HG03097 (cell line): Measurements from ENCODE around the gene RAB4A.

Experiments
- ATAC-seq: cut with Tn5 transposase; IDR thresholded peaks from one replicate; pipeline ENCODE4 v1.9.1; 2021; ENCODE audit not compliant: unreplicated experiment, low FRiP score

RAB4A gene

DNA sequence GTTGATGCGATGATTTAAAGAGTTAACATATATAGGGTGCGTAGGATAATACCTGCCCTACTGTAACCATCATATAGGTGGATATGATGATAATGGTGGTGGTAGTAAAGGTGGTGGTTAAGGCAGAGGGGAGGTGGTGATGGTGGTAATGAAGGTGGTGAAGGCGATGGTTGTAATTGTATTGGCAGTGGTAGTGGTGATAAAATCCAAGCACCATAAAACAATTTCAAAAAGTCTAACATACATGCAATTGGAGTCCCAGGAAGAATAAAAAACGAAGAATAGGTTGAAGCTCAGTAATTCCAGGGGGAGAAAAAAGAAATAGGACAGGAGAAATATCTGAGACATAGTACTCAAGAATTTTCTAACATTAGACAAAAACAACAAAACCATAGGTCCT is 27.3 kb upstream of the RAB4A start:
- ATAC-seq, result no peak

- ATAC-seq, result no peak
Measured at GRCh38 chr1:229244091-229244490, 26.8 kb upstream of the RAB4A start.

GRCh38 chr1:229247871-229248270 is 23.0 kb upstream of the RAB4A start:
- no peak for ATAC-seq

DNA sequence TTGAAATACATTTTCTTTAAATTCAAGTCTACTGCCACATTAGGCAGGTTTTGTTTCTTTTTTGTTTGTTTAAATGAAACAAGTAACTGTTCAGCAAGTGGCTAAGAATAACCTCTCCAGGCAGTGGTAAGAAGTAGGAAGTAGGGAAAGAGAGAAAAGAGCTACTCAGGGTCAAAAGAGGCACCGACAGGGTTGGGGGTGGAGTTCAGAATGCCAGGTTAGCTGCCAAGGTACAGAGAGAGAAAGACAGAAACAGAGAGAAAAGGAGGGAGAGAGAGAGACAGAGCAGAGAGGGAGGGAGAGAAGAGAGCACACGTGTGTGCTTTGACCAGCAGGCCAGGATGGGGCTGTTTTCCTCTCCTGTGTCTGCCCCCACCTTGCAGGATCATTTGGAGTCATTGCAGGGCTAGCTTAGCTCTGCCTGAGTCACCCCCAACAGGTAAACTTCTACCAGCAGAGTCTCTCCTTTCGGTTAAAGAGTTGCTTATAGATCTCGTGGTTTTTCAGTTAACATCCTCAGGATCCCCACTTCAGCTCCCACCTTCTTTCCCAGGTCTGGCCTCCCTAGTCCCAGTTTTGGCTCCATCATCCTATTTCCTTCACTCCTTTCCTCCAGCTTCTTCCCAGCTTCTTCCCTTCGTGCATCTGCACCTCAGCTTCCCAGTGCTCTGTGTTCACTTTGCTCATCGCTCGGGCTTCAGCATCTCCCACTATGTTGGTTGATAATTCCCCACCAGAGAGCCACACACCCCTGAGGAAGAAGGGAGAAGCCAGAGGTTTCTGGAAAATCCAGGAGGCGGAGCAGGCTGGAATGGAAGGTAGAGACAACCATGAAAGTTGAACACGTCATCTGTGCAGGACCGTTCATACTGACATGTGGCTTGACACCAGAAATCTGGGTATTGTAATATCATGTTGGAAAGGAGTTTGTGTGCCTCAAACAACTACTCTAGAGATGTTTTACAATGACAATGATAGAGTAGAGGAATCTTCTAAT is 21.8 kb upstream of the RAB4A start:
- ATAC-seq, result no peak

DNA sequence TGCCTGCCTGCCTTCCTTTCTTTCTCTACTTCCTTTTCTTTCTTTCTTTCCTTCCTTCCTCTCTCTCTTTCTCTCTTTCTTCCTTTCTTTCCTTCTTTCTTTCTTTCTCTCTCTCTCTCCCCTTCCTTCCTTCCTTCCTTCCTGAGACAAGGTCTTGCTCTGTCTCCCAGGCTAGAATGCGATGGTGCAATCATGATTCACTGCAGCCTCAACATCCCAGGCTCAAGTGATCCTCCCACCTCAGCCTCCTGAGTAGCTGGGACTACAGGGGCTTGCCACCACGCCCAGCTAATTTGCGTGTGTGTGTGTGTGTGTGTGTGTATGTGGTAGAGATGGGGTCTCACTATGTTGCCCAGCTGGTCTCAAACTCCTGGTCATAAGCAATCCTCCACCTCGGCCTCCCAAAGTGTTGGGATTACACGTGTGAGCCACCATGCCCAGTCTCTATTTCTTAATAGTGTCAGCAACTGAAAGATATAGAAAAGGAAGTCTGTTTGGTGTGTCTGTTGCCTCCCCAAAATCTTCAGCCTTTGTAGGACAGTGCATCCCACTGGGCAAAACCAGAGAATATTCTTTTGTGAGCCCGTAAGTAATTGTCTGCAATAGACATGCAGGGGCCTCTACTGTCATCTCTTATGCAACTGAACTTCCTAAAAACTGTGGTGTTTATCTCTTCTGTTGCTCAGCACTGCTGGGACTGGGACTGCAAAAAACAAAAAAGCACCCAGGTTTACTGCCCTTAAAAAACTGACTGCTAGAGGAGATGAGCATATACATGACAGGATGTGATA is 20.9 kb upstream of the RAB4A start:
- ATAC-seq, result no peak

- no peak for ATAC-seq
Measured at GRCh38 chr1:229251185-229251584, 19.7 kb upstream of the RAB4A start.

GRCh38 chr1:229252228-229252984 is 18.5 kb upstream of the RAB4A start:
- ATAC-seq, result no peak

GRCh38 chr1:229253151-229253974 is 17.5 kb upstream of the RAB4A start:
- peak; percentile 51 for ATAC-seq

- no peak for ATAC-seq
Measured at GRCh38 chr1:229254910-229255541, 15.9 kb upstream of the RAB4A start.

GRCh38 chr1:229258031-229258756 is 12.7 kb upstream of the RAB4A start:
- ATAC-seq, result no peak

- ATAC-seq, result no peak
Measured at GRCh38 chr1:229258757-229259060, 12.2 kb upstream of the RAB4A start.

- ATAC-seq, result no peak
Measured at GRCh38 chr1:229260297-229260696, 10.6 kb upstream of the RAB4A start.

DNA sequence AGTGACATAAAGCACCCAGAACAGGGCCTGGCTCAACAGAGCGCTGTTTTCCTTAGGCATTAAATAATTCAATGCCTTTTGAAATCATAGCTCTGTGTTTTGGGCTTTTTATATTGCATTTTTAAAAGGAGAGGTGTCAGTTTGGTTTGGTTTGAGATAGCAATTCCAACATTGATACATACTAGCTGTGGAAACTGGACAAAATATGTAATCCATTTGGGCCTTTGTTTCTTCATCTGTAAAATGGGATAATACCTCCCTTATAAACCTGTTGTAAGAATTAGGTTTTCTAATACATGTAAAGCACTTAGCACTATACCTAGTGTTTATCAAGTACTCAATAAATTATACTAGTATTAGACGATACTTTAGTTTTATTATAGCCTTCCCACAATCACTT is 8.7 kb upstream of the RAB4A start:
- no peak for ATAC-seq

- no peak for ATAC-seq
Measured at GRCh38 chr1:229263254-229263653, 7.7 kb upstream of the RAB4A start.

- ATAC-seq, result no peak
Measured at GRCh38 chr1:229264068-229264467, 6.8 kb upstream of the RAB4A start.

DNA sequence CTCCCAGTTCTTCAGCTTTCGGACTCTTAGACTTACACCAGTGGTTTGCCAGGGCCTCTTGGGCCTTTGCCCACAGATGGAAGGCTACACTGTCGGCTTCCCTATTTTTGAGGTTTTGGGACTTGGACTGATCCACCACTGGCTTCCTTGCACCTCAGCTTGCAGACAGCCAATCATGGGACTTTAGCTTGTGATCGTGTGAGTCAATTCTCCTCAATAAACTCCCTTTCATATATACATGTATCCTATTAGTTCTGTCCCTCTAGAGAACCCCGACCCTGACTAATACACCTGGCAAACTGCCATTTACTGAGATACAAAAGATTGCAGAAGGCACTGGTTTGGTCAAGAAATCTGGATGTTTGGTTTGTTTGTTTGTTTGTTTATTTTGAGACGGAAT is 6.4 kb upstream of the RAB4A start:
- ATAC-seq, result no peak

DNA sequence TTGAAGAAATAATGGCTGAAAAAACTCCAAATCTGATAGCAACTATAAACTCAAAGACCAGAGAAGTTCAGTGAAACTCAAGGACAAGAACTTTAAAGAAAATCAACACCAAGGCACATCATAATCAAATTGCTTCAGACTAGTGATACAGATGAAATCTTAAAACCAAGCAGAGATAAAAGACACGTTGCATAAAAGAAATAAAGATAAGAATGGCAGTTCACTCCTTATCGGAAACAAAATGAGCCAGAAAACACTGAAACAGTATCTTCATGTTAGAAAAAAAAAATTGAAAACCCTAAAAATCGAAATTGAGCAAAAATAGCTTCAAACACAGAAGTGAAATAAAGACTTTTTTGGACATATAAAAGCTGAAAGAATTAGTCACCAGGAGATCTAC is 4.6 kb upstream of the RAB4A start:
- ATAC-seq, result no peak

DNA sequence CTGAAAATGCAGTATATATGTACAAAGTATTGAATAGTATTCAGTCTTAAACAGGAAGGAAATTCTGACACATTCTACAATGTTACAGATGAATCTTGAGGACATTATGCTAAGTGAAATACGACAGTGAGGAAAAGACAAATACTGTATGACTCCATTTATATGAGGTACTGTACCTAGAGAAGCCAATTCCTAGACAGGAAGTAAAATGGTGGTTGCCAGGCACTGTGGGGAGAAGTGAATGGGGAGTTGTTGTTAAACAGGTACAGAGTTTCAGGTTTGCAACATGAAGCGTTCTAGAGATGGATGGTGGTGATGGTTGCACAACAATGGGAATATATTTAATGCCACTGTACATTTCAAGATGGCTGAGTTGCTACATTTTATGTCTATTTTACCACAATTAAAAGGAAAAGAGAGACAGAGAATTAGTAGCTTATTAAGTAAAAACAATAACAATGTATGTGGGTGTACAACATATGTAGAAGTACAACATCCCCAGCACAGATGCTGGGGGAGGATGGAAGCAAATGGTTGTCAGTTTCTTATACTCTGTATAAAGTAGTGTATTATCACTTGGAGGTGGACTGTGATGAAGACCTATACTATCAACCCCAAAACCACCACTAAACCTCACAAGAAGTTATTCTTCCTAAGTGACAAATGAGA is 3.9 kb upstream of the RAB4A start:
- no peak for ATAC-seq

GRCh38 chr1:229268505-229268904 is 2.4 kb upstream of the RAB4A start:
- ATAC-seq, result no peak
